ENCODE data around the gene ACTC1. TPM values are rescaled to one million over a fixed set of nuclear protein-coding genes. Genes with fewer than 3 reads are reported as not detected.

The ACTC1 gene
- total RNA-seq, 1 donor from 2014 or later: not detected

- intact Hi-C loops (cut with micrococcal nuclease): no loop called here
Measured at GRCh38 chr15:34759992-34760391, 35.4 kb downstream of the ACTC1 start.

DNA sequence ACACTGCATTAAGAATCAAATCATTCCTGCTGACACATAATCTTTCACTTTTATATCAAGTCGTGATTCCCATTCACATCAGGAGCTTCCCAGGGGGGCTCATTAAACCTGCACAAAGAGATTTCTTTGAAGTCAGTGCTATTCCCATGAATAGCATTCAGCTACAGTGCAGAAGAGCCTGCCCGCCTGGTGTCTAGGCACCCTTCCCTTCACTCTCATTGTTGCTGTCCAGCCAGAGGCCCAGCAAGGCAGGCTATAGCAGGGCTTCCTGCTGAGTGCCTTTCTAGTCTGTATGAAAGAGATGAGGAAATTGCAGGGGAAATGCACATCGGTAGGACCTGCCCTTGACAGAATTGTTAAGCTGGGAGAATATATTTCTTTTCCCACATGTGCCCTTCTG is 36.0 kb downstream of the ACTC1 start:
- intact Hi-C loops (cut with micrococcal nuclease): no loop called here

DNA sequence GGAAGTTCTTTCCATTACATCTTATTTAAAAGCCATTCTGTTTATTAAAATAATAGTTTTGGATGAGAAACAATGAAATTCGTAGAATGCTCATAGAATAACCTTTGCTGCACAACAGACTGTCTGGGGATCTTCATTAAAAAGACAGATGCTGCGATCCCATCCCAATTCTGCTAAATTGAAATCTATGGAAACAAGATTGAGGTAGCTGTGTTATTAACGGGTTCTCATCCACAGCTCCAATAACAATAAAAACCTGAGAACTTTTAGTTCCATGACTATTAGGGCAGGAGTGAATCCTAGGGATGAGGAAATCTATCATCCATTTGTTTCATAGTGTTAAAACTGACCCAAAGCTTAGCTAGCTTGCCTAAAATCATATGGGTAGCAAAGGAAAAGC is 38.1 kb downstream of the ACTC1 start:
- intact Hi-C loops (cut with micrococcal nuclease): no loop called here

- intact Hi-C loops (cut with micrococcal nuclease): no loop called here
Measured at GRCh38 chr15:34755419-34755773, 40.0 kb downstream of the ACTC1 start.

DNA sequence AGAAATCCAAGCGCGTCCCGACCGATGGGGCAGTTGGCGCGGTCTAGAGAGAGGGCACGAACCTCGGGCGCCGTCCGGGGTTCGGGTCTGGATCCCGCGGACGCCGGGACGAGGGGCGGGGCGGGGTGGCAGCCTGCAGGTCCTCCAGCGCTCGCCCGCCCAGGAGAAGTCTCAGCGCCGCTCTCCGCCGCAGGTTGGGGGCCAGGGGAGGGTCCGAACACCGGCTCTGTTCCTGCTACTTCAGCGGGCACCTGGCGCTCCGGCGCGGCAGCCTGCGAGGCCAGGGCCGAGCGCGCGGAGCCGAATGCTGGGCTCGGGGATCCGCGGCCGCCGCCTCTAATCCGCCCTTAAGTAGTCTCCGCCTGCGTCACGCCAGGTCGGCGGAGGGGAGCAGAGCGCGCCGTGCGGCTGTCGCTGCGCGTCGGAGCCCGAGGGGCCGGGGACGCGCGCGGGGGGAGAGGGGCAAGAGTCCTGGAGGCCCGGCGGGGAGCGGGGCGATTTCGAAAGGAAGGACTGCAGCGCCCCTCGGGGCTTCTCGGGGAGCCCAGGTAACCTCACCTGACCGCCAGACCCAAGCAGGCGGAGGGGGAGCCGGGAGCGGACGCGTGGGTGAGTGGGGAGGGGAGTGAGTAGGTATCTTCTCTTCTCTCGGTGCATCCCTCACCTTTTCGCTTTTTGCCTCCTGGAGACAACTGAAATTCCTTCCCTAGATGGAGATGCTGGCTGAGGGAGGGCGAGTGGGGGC is 40.5 kb downstream of the ACTC1 start, which contains the start of gene GJD2:
TSS of gene GJD2 (minus strand) at position 325 of the 745 bp plus-strand sequence. CDS start 510 bp downstream, outside the sequence.
- intact Hi-C loops (cut with micrococcal nuclease): no loop called here

DNA sequence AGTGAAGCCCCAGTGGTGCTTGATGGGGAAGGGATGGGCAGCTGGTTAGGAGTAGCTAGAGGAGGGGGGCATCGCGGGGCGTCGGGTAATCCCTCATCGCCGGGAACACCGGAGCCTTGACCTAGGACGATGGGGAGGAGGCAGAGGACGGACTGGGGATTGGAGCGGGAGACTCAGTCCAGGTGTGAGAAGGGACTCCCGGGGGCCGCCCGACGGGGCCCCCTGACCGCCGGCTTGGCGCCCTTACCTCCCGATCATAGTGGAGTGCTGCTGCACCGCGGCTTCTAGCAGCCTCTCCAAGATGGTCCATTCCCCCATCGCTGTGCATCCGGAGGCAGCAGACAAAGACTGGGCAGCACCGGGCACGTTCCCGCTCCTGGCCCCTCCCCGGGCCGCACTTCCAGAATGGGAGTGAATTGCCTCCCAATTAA is 41.2 kb downstream of the ACTC1 start:
- intact Hi-C loops (cut with micrococcal nuclease): no loop called here

GRCh38 chr15:34753236-34753894 is 42.0 kb downstream of the ACTC1 start:
- intact Hi-C loops (cut with micrococcal nuclease): no loop called here

GRCh38 chr15:34749691-34750090 is 45.7 kb downstream of the ACTC1 start:
- intact Hi-C loops (cut with micrococcal nuclease): no loop called here

Other genes with a start within 250 kb of the ACTC1 start
- gene GOLGA8B, start 211.9 kb downstream of the ACTC1 start, total RNA-seq: 296 and 301 TPM in 2 replicates
- gene GJD2, start 40.6 kb downstream of the ACTC1 start, total RNA-seq: not detected in 2 replicates
- 45.1 and 46.6 TPM in 2 replicates for gene AQR, start 174.2 kb upstream of the ACTC1 start, total RNA-seq
- gene ZNF770, start 192.7 kb upstream of the ACTC1 start, total RNA-seq: 38.5 and 42.2 TPM in 2 replicates